Kidney (tissue), 14 donors: Measurements from ENCODE around the gene CEMP1. TPM values are rescaled to one million over a fixed set of nuclear protein-coding genes. Genes with fewer than 3 reads are reported as not detected.

Source experiments
- DNase-seq, 5 donors: peaks; one replicate each; pipeline ENCODE4 v3.0.0-alpha.2; 2013 to 2020
- FAIRE-seq: peaks from 2 replicates; lab custom pipeline; 2012; peaks lifted over from hg19 to GRCh38; lab: Jason Lieb, UNC
- H3K27ac ChIP-seq, 2 donors: one replicate each; pipeline ENCODE4 v1.7.0; 2013; ENCODE audit warnings: low read depth in 2 of 2, low read length in 2 of 2, inconsistent platforms in 1 of 2
- H3K27me3 ChIP-seq: one replicate; pipeline ENCODE4 v1.7.1; 2013; ENCODE audit warnings: low read length, inconsistent platforms; ENCODE audit not compliant: control insufficient read depth, insufficient read depth
- H3K36me3 ChIP-seq, 3 donors: one replicate each; pipeline versions ENCODE4 v1.7.0 to v1.7.1; 2013; ENCODE audit warnings: low read length in 3 of 3, control low read depth in 1 of 3, inconsistent platforms in 1 of 3; ENCODE audit not compliant: insufficient read depth in 3 of 3, control insufficient read depth in 2 of 3
- H3K4me1 ChIP-seq, 3 donors: one replicate each; pipeline versions ENCODE4 v1.7.0 to v1.7.1; 2013; ENCODE audit warnings: low read length in 3 of 3, inconsistent platforms in 1 of 3, low read depth in 1 of 3; ENCODE audit not compliant: control insufficient read depth in 2 of 3, insufficient read depth in 2 of 3
- H3K4me3 ChIP-seq, 3 donors: one replicate each; pipeline versions ENCODE4 v1.7.0 to v1.8.1; 2013; ENCODE audit warnings: low read length in 3 of 3, control low read depth in 1 of 3, inconsistent platforms in 1 of 3
- H3K9ac ChIP-seq, 3 donors: one replicate each; pipeline versions ENCODE4 v1.7.0 to v1.7.1; 2013; ENCODE audit warnings: low read length in 3 of 3, control low read depth in 1 of 3, inconsistent platforms in 1 of 3
- H3K9me3 ChIP-seq, 3 donors: one replicate each; pipeline versions ENCODE4 v1.7.0 to v1.7.1; 2013; ENCODE audit warnings: low read length in 3 of 3, control low read depth in 1 of 3, inconsistent platforms in 1 of 3; ENCODE audit not compliant: control insufficient read depth in 2 of 3, insufficient read depth in 1 of 3
- CTCF ChIP-seq: IDR thresholded peaks from 3 replicates; pipeline ENCODE4 v1.5.1; 2012; ENCODE audit warnings: mild to moderate bottlenecking, moderate library complexity, borderline replicate concordance; ENCODE audit not compliant: insufficient read depth; ENCODE audit errors: extremely low read depth
- intact Hi-C: fragments of 100-400 bp; cut with DNase I; formaldehyde crosslinking; loops from one replicate; pipeline ENCODE4 v1.11.1; 2022
- polyA plus RNA-seq: library from polyadenylated mRNA; stranded (reverse); fragments of 350-450 nt; fragmentation: Illumina TruSeq; extraction: RNeasy Lipid Tissue Mini Kit (QIAGEN cat#74804); gene quantifications from one replicate; pipeline ENCODE4 v1.2.3, GENCODE V29; 2014; ENCODE audit warnings: low read depth, low replicate concordance; ENCODE audit not compliant: insufficient read depth
- total RNA-seq: library from RNA; stranded (reverse); fragmentation: NEBNext Ultra II Directional; extraction: Animal tissue kit (Norgen Biotek cat#: 25700); gene quantifications from one replicate; pipeline ENCODE4 v1.2.1, GENCODE V29; 2021
- donor health status: control.
- donor health status: control.
- donor health status: control.
- donor health status: control.
- donor health status: control.
- donor health status: DM: yes; HTN: yes; CAD: no.
- donor health status: Normal renal cell carcinoma (clear cell type).

Gene CEMP1
- total and polyA plus RNA-seq, 2 donors from 2014 or later = 0.54 TPM; not detected in 1

GRCh38 chr16:2511996-2512734, 19.0 kb downstream of the CEMP1 start:
- peaks cover 0 to 5% (median 0%) of the 10 kb centered on the region in 3 donors for H3K36me3 ChIP-seq
- peak overlapping the region; percentile 80 to 81 for H3K27ac ChIP-seq
- no peak for TF ChIP-seq CTCF
- no peaks in the 10 kb centered on the region for H3K27me3 ChIP-seq
- no peak for FAIRE-seq
- H3K4me3 ChIP-seq = no peak overlapping the region
- DNase-seq = peak in 3 of 5 donors; percentile 29 to 64 (median 57)
- H3K9me3 ChIP-seq = no peaks in the 10 kb centered on the region
- H3K9ac ChIP-seq = peak overlapping the region in 1 of 3 donors; percentile 46
- intact Hi-C loops = no loop called here
- H3K4me1 ChIP-seq = peaks cover 0 to 41% (median 20%) of the 10 kb centered on the region in 3 donors

GRCh38 chr16:2511128-2511800, 19.9 kb downstream of the CEMP1 start:
- no peak overlapping the region for H3K4me3 ChIP-seq
- H3K36me3 ChIP-seq = peaks cover 0 to 3% (median 0%) of the 10 kb centered on the region in 3 donors
- H3K9ac ChIP-seq = peak overlapping the region in 2 of 3 donors; percentile 12 to 55
- TF ChIP-seq CTCF = no peak
- DNase-seq = peak; percentile 51 to 91 (median 59)
- no peaks in the 10 kb centered on the region for H3K9me3 ChIP-seq
- H3K4me1 ChIP-seq = peaks cover 0 to 32% (median 20%) of the 10 kb centered on the region in 3 donors
- H3K27me3 ChIP-seq = no peaks in the 10 kb centered on the region
- intact Hi-C loops = no loop called here
- peak overlapping the region; percentile 80 to 81 for H3K27ac ChIP-seq
- no peak for FAIRE-seq

GRCh38 chr16:2508722-2509400, 22.3 kb downstream of the CEMP1 start:
- Histone ChIP-seq H3K36me3 (no peaks in the 10 kb centered on the region), H3K4me1 (peaks cover 0 to 20% (median 17%) of the 10 kb centered on the region in 3 donors), H3K4me3 (no peak overlapping the region), H3K27ac (no peak overlapping the region), H3K9ac (no peak overlapping the region), H3K9me3 (no peaks in the 10 kb centered on the region), H3K27me3 (no peaks in the 10 kb centered on the region)
- intact Hi-C loops = no loop called here
- DNase-seq = peak in 1 of 5 donors; percentile 71
- no peak for FAIRE-seq
- TF ChIP-seq CTCF = no peak
